Measurements from ENCODE around the gene TTC13.

GRCh38 chr1:230870916-230871315 lies 107.7 kb downstream of the TTC13 start:
- TF ChIP-seq CTCF (IDR thresholded peaks at IDR 0.05) (no peak), POLR2A (IDR thresholded peaks at IDR 0.05) (no peak)
